ENCODE measurements around the gene ANKH. TPM values are rescaled to one million over a fixed set of nuclear protein-coding genes. Genes with fewer than 3 reads are reported as not detected.

The ANKH gene
- total and polyA plus RNA-seq, 2 of the 13 experiments (the other 11 are each of a cell fraction or from before 2014, with no cell fraction given): 25.0 to 36.0 TPM

GRCh38 chr5:14773588-14773987 is 98.0 kb downstream of the ANKH start (continued):
- no peak for TF ChIP-seq KAT2B (IDR thresholded peaks at IDR 0.05; ENCODE audit: borderline replicate concordance, low read depth, low read length)
- TF ChIP-seq ZNF143 (CRISPR knock-in tag; IDR thresholded peaks at IDR 0.05): no peak
- TF ChIP-seq, protein P1, sequence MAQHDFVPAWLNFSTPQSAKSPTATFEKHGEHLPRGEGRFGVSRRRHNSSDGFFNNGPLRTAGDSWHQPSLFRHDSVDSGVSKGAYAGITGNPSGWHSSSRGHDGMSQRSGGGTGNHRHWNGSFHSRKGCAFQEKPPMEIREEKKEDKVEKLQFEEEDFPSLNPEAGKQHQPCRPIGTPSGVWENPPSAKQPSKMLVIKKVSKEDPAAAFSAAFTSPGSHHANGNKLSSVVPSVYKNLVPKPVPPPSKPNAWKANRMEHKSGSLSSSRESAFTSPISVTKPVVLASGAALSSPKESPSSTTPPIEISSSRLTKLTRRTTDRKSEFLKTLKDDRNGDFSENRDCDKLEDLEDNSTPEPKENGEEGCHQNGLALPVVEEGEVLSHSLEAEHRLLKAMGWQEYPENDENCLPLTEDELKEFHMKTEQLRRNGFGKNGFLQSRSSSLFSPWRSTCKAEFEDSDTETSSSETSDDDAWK (CRISPR knock-in tag; IDR thresholded peaks at IDR 0.05): no peak
- TF ChIP-seq HES4 (CRISPR knock-in tag; IDR thresholded peaks at IDR 0.05; ENCODE audit: borderline replicate concordance): no peak
- no peak for TF ChIP-seq FOXJ3 (CRISPR knock-in tag; IDR thresholded peaks at IDR 0.05; ENCODE audit: borderline replicate concordance)
- peak; percentile 77 for TF ChIP-seq RFX1 (IDR thresholded peaks at IDR 0.05)
- TF ChIP-seq, protein P2, sequence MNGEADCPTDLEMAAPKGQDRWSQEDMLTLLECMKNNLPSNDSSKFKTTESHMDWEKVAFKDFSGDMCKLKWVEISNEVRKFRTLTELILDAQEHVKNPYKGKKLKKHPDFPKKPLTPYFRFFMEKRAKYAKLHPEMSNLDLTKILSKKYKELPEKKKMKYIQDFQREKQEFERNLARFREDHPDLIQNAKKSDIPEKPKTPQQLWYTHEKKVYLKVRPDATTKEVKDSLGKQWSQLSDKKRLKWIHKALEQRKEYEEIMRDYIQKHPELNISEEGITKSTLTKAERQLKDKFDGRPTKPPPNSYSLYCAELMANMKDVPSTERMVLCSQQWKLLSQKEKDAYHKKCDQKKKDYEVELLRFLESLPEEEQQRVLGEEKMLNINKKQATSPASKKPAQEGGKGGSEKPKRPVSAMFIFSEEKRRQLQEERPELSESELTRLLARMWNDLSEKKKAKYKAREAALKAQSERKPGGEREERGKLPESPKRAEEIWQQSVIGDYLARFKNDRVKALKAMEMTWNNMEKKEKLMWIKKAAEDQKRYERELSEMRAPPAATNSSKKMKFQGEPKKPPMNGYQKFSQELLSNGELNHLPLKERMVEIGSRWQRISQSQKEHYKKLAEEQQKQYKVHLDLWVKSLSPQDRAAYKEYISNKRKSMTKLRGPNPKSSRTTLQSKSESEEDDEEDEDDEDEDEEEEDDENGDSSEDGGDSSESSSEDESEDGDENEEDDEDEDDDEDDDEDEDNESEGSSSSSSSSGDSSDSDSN (CRISPR knock-in tag; IDR thresholded peaks at IDR 0.05): no peak
- TF ChIP-seq HMG20A (CRISPR knock-in tag; IDR thresholded peaks at IDR 0.05; ENCODE audit: borderline replicate concordance): no peak
- TF ChIP-seq FOXP1 (IDR thresholded peaks at IDR 0.05): peak; percentile 27; the same call in 1 of the 2 replicates
- peak; percentile 72; the same call in 1 of the 2 replicates for TF ChIP-seq FOXP1 (CRISPR knock-in tag; IDR thresholded peaks at IDR 0.05)
- peak; percentile 37; the same call in 1 of the 2 replicates for TF ChIP-seq SAP130 (CRISPR knock-in tag; IDR thresholded peaks at IDR 0.05; ENCODE audit: low read depth)
- no peak for TF ChIP-seq GPN1 (CRISPR knock-in tag; IDR thresholded peaks at IDR 0.05; ENCODE audit: borderline replicate concordance)
- no peak for TF ChIP-seq HOXD1 (CRISPR knock-in tag; IDR thresholded peaks at IDR 0.05)
- TF ChIP-seq SP140L (CRISPR knock-in tag; IDR thresholded peaks at IDR 0.05; ENCODE audit: borderline replicate concordance): no peak
- TF ChIP-seq AGO2 (optimal IDR thresholded peaks at IDR 0.05; ENCODE audit: low read depth, low read length): no peak
- TF ChIP-seq ZNF570 (CRISPR knock-in tag; IDR thresholded peaks at IDR 0.05; ENCODE audit: borderline replicate concordance): no peak
- peak; percentile 49; the same call in 1 of the 2 replicates for TF ChIP-seq FOXA3 (CRISPR knock-in tag; IDR thresholded peaks at IDR 0.05)
- no peak for TF ChIP-seq ZNF644 (CRISPR knock-in tag; IDR thresholded peaks at IDR 0.05; ENCODE audit: low read depth)
- TF ChIP-seq ATF1 (CRISPR knock-in tag; IDR thresholded peaks at IDR 0.05): no peak
- TF ChIP-seq E2F1 (CRISPR knock-in tag; IDR thresholded peaks at IDR 0.05): no peak
- TF ChIP-seq ZNF121 (CRISPR knock-in tag; IDR thresholded peaks at IDR 0.05): no peak
- TF ChIP-seq POLR2AphosphoS2 (IDR thresholded peaks at IDR 0.05; ENCODE audit: low read depth, low read length): no peak
- TF ChIP-seq ZNF264 (CRISPR knock-in tag; IDR thresholded peaks at IDR 0.05): no peak
- no peak for TF ChIP-seq ZSCAN20 (CRISPR knock-in tag; IDR thresholded peaks at IDR 0.05; ENCODE audit: borderline replicate concordance)
- TF ChIP-seq HBP1 (CRISPR knock-in tag; IDR thresholded peaks at IDR 0.05; ENCODE audit: low read depth): 0 out of 2 replicates have a peak, but pooled peaks have one; percentile 40
- no peak for TF ChIP-seq SKI (IDR thresholded peaks at IDR 0.05; ENCODE audit: partially characterized antibody)
- TF ChIP-seq, protein P3, sequence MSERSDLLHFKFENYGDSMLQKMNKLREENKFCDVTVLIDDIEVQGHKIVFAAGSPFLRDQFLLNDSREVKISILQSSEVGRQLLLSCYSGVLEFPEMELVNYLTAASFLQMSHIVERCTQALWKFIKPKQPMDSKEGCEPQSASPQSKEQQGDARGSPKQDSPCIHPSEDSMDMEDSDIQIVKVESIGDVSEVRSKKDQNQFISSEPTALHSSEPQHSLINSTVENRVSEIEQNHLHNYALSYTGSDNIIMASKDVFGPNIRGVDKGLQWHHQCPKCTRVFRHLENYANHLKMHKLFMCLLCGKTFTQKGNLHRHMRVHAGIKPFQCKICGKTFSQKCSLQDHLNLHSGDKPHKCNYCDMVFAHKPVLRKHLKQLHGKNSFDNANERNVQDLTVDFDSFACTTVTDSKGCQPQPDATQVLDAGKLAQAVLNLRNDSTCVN (CRISPR knock-in tag; IDR thresholded peaks at IDR 0.05; ENCODE audit: borderline replicate concordance): no peak
